Activated CD8-positive, alpha-beta T cell treated with anti-CD3 and anti-CD28 coated beads for 36 hours (primary cell): ENCODE results near the gene PHLDA1. TPM values are rescaled to one million over a fixed set of nuclear protein-coding genes. Genes with fewer than 3 reads are reported as not detected.
A peak's percentile ranks its signal among the peaks of the same experiment; 100 is the strongest.

Source experiments
- ATAC-seq: fragments of 200-7000 bp; cut with Tn5 transposase; one replicate; pipeline ENCODE4 v1.10.0; 2021; ENCODE audit warnings: mild to moderate bottlenecking, moderate library complexity
- CTCF ChIA-PET: fragments of 350-600 bp; sonication (Branson Sonifier 250); formaldehyde crosslinking; loops from one replicate; lab custom pipeline; 2021; ENCODE audit warnings: antibody characterized with exemption; lab: Charles Lee
- POLR2A ChIA-PET: fragments of 350-600 bp; sonication (Branson Sonifier 250); formaldehyde crosslinking; loops from one replicate; lab custom pipeline; 2021; ENCODE audit warnings: antibody characterized with exemption; lab: Charles Lee
- DNase-seq: peaks from one replicate; pipeline ENCODE4 v3.0.0-alpha.2; 2020
- H3K27ac Mint-ChIP-seq: one replicate; pipeline ENCODE4 v1.8.0; 2021; ENCODE audit warnings: mild to moderate bottlenecking, mixed read lengths
- H3K27me3 Mint-ChIP-seq: one replicate; pipeline ENCODE4 v1.8.0; 2021; ENCODE audit warnings: mixed read lengths
- H3K36me3 Mint-ChIP-seq: one replicate; pipeline ENCODE4 v1.8.0; 2021; ENCODE audit warnings: low read depth, mixed read lengths
- H3K4me1 Mint-ChIP-seq: one replicate; pipeline ENCODE4 v1.8.0; 2021; ENCODE audit warnings: low read depth, mixed read lengths
- H3K4me3 Mint-ChIP-seq: one replicate; pipeline ENCODE4 v1.8.0; 2021; ENCODE audit warnings: mild to moderate bottlenecking, moderate library complexity, mixed read lengths
- H3K9me3 Mint-ChIP-seq: one replicate; pipeline ENCODE4 v1.8.0; 2021; ENCODE audit warnings: mixed read lengths
- intact Hi-C: fragments of 100-400 bp; cut with micrococcal nuclease; formaldehyde crosslinking; loops from one replicate; pipeline ENCODE4 v1.10.0; 2022
- total RNA-seq, 2 experiments: library from RNA; stranded (reverse); gene quantifications; one replicate each; pipeline ENCODE4 v1.2.3, GENCODE V29; 2021
- TF ChIP-seq, protein P1 (sequence below): fragments of 200-600 bp; IDR thresholded peaks from one replicate; pipeline ENCODE4 v1.8.0; 2022; ENCODE audit warnings: antibody characterized with exemption, mild to moderate bottlenecking

PHLDA1 gene
- total RNA-seq, 2 experiments from 2014 or later = 33.9 to 35.0 TPM

- POLR2A ChIA-PET = interaction anchor here (0.6 to 6.0 kb wide), 22 partner anchors 9 to 545 kb away, joined by 3 to 75 read pairs (median 6); no protein-coding TSS in a partner anchor
- intact Hi-C loops = loop anchor here (2.0 to 10.0 kb wide), 5 partner anchors 52 to 696 kb away; partner anchors contain the start of genes CAPS2 and GLIPR1L1
Observed at GRCh38 chr12:76030341-76031080, 1.1 kb downstream of the PHLDA1 start.

DNA sequence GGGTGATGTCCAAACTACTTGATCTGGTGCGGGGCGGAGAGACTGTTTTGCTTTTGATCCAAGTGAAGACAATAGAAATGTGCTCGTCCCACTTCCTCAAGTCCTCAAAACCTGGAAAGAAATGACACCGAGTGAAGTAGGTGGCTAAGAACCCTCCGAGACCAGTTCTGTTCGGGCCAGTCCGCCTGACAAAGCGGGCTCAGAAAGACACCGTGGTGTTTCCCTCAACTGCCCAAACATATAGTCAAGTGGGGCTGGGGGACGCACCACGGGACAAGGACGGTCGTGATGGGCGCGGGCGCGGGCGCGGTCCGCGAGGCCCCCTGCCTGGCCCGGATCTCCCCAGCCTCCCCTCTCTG is 1.6 kb downstream of the PHLDA1 start:
- CTCF ChIA-PET = interaction anchor here (0.9 to 6.0 kb wide), 8 partner anchors 10 to 546 kb away, joined by 3 to 28 read pairs (median 14); no protein-coding TSS in a partner anchor
- H3K27me3 Mint-ChIP-seq = no peaks in the 10 kb centered on the region
- peak overlapping the region; percentile 97 for H3K4me3 Mint-ChIP-seq
- ATAC-seq (no peak), DNase-seq (peak; percentile 43)
- H3K9me3 Mint-ChIP-seq = no peaks in the 10 kb centered on the region
- H3K36me3 Mint-ChIP-seq = peaks cover 55% of the 10 kb centered on the region
- intact Hi-C loops = loop anchor here (2.0 to 10.0 kb wide), 5 partner anchors 51 to 695 kb away; partner anchors contain the start of genes CAPS2 and GLIPR1L1
- POLR2A ChIA-PET = interaction anchor here (1.3 to 6.0 kb wide), 8 partner anchors 9 to 118 kb away, joined by 4 to 75 read pairs (median 28); no protein-coding TSS in a partner anchor
- H3K4me1 Mint-ChIP-seq = peaks cover 45% of the 10 kb centered on the region
- TF ChIP-seq, protein P1, sequence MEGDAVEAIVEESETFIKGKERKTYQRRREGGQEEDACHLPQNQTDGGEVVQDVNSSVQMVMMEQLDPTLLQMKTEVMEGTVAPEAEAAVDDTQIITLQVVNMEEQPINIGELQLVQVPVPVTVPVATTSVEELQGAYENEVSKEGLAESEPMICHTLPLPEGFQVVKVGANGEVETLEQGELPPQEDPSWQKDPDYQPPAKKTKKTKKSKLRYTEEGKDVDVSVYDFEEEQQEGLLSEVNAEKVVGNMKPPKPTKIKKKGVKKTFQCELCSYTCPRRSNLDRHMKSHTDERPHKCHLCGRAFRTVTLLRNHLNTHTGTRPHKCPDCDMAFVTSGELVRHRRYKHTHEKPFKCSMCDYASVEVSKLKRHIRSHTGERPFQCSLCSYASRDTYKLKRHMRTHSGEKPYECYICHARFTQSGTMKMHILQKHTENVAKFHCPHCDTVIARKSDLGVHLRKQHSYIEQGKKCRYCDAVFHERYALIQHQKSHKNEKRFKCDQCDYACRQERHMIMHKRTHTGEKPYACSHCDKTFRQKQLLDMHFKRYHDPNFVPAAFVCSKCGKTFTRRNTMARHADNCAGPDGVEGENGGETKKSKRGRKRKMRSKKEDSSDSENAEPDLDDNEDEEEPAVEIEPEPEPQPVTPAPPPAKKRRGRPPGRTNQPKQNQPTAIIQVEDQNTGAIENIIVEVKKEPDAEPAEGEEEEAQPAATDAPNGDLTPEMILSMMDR = no peak
- H3K27ac Mint-ChIP-seq = peak overlapping the region; percentile 98

More at GRCh38 chr12:76030341-76031080, 1.1 kb downstream of the PHLDA1 start:
- DNase-seq (peak; percentile 54), ATAC-seq (no peak)
- Mint-ChIP-seq H3K36me3 (peaks cover 53% of the 10 kb centered on the region), H3K9me3 (no peaks in the 10 kb centered on the region), H3K4me3 (peak overlapping the region; percentile 97), H3K27ac (peak overlapping the region; percentile 98), H3K27me3 (no peaks in the 10 kb centered on the region), H3K4me1 (peaks cover 45% of the 10 kb centered on the region)
- TF ChIP-seq, protein P1 = no peak
- CTCF ChIA-PET = interaction anchor here (0.9 to 6.0 kb wide), 22 partner anchors 10 to 546 kb away, joined by 3 to 28 read pairs (median 5); partner anchors contain the start of gene KRR1

- POLR2A ChIA-PET = interaction anchor here (1.1 to 6.0 kb wide), 2 partner anchors 8 to 95 kb away, joined by 6 to 33 read pairs; no protein-coding TSS in a partner anchor
- ATAC-seq = no peak
- H3K27me3 Mint-ChIP-seq = no peaks in the 10 kb centered on the region
- H3K9me3 Mint-ChIP-seq = no peaks in the 10 kb centered on the region
- peaks cover 55% of the 10 kb centered on the region for H3K36me3 Mint-ChIP-seq
- peaks cover 49% of the 10 kb centered on the region for H3K4me1 Mint-ChIP-seq
- intact Hi-C loops = no loop called here
- DNase-seq = no peak
- CTCF ChIA-PET = interaction anchor here (0.7 to 6.0 kb wide), 5 partner anchors 8 to 212 kb away, joined by 3 to 28 read pairs (median 4); no protein-coding TSS in a partner anchor
- H3K4me3 Mint-ChIP-seq = peak overlapping the region; percentile 97
- TF ChIP-seq, protein P1 = no peak
- peak overlapping the region; percentile 98 for H3K27ac Mint-ChIP-seq
Observed at GRCh38 chr12:76028571-76029277, 2.9 kb downstream of the PHLDA1 start.

DNA sequence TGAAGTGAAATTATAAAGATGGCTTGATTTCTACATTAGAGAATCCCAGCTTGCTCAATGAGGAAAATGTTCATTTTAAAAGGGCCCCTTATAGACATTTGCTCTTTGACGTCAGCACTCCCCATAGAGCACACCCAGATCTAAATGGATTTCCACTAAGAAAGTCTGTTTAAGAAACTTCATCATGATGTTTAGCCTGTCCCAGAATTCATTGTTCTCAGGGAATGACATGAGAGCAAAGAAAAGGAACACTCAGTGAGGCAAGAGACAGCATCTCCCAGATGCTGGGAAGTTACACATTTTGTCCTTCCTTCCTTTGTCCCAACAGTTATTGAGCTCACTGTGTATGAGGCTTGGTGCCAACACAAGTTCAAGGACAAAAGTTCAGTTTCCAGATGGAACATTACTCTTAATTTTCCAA is 4.9 kb downstream of the PHLDA1 start:
- POLR2A ChIA-PET = interaction anchor here (1.4 kb wide), 1 partner anchor 46 kb away, joined by 4 read pairs; no protein-coding TSS in a partner anchor
- Mint-ChIP-seq H3K27me3 (no peaks in the 10 kb centered on the region), H3K27ac (peak overlapping the region; percentile 75), H3K9me3 (no peaks in the 10 kb centered on the region), H3K36me3 (peaks cover 53% of the 10 kb centered on the region), H3K4me1 (peaks cover 41% of the 10 kb centered on the region), H3K4me3 (peak overlapping the region; percentile 63)
- DNase-seq (no peak), ATAC-seq (no peak)
- intact Hi-C loops = no loop called here
- TF ChIP-seq, protein P1 = no peak
- CTCF ChIA-PET = interaction anchor here (1.4 to 1.6 kb wide), 2 partner anchors 10 to 89 kb away, joined by 3 to 6 read pairs; no protein-coding TSS in a partner anchor
